Erythroblast (primary cell): ENCODE data around the gene ACADL.

Source experiments
- GATA1 ChIP-seq: IDR thresholded peaks from 2 replicates; pipeline ENCODE4 v1.6.1; 2011; ENCODE audit warnings: low read depth, mild to moderate bottlenecking, control low read depth, low read length, moderate library complexity
- POLR2A ChIP-seq: IDR thresholded peaks from 2 replicates; pipeline ENCODE4 v1.6.1; 2011; ENCODE audit warnings: mild to moderate bottlenecking, low read length

DNA sequence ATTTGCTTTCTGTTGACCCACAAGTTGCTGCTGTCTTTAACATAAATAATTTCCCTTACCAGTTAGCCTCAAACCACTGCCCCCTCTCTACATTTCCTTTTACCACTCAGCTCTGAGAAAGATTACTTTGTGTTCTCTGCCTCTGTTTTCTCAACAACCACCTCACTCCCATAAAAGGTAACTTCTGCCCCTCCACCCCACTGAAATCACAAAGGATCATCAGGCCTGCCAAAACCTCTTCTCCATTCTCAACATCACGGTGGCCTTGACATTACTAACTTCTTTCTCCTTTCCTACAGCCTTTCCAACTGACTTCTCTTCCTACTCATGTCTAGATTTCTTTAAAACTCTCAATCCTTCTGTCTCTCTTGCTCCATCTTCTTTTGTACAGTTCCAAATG is 10.1 kb downstream of the ACADL start:
- TF ChIP-seq POLR2A (no peak), GATA1 (no peak)
